GM18511 (cell line): ENCODE measurements around the gene MAD2L1.
A peak's percentile ranks its signal among the peaks of the same experiment; 100 is the strongest.
"Not testable (repeated sequence)": the region's sequence is repeated elsewhere in the genome, so short reads cannot be mapped to it uniquely, and the experiment has no call there.

Source experiments
- ATAC-seq: cut with Tn5 transposase; IDR thresholded peaks from one replicate; pipeline ENCODE4 v1.9.1; 2021; ENCODE audit warnings: mild to moderate bottlenecking, moderate library complexity; ENCODE audit not compliant: unreplicated experiment

The MAD2L1 gene

GRCh38 chr4:120066517-120067340, at the start of gene MAD2L1:
TSS of gene MAD2L1 (minus strand) at chr4:120066848. CDS start at chr4:120066734, 114 bp downstream.
- peak; percentile 90 for ATAC-seq

- ATAC-seq: no peak
These were observed 45.1 kb upstream of the MAD2L1 start for GRCh38 chr4:120111745-120112144.

- ATAC-seq: no peak
These were observed 42.8 kb upstream of the MAD2L1 start for GRCh38 chr4:120109406-120109805.

GRCh38 chr4:120105472-120105871, 38.8 kb upstream of the MAD2L1 start:
- peak; percentile 94 for ATAC-seq

- no peak for ATAC-seq
These were observed 30.1 kb upstream of the MAD2L1 start for GRCh38 chr4:120096508-120097297.

GRCh38 chr4:120088507-120088906, 21.9 kb upstream of the MAD2L1 start:
- ATAC-seq: no peak

GRCh38 chr4:120088066-120088465, 21.4 kb upstream of the MAD2L1 start:
- ATAC-seq: not testable (repeated sequence)

GRCh38 chr4:120085705-120086104, 19.1 kb upstream of the MAD2L1 start:
- ATAC-seq: no peak

GRCh38 chr4:120084327-120084726, 17.7 kb upstream of the MAD2L1 start:
- no peak for ATAC-seq

- ATAC-seq: no peak
These were observed 16.5 kb upstream of the MAD2L1 start for GRCh38 chr4:120083152-120083551.

GRCh38 chr4:120082251-120082650, 15.6 kb upstream of the MAD2L1 start:
- no peak for ATAC-seq

- no peak for ATAC-seq
These were observed 15.1 kb upstream of the MAD2L1 start for GRCh38 chr4:120081726-120082125.

- no peak for ATAC-seq
These were observed 13.9 kb upstream of the MAD2L1 start for GRCh38 chr4:120080533-120080932.

GRCh38 chr4:120079839-120080520, 13.3 kb upstream of the MAD2L1 start:
- ATAC-seq: no peak

- ATAC-seq: no peak
These were observed 11.6 kb upstream of the MAD2L1 start for GRCh38 chr4:120078216-120078615.

- no peak for ATAC-seq
These were observed 4.6 kb upstream of the MAD2L1 start for GRCh38 chr4:120071192-120071795.

- no peak for ATAC-seq
These were observed 3.5 kb upstream of the MAD2L1 start for GRCh38 chr4:120070196-120070595.

- ATAC-seq: no peak
These were observed 603 bp downstream of the MAD2L1 start for GRCh38 chr4:120065974-120066516.

GRCh38 chr4:120064887-120065286, 1.8 kb downstream of the MAD2L1 start:
- no peak for ATAC-seq

- ATAC-seq: not testable (repeated sequence)
These were observed 2.9 kb downstream of the MAD2L1 start for GRCh38 chr4:120063711-120064110.
